Ureter (tissue), 1 donor: Measurements from ENCODE around the gene EED. TPM values are rescaled to one million over a fixed set of nuclear protein-coding genes. Genes with fewer than 3 reads are reported as not detected.

ENCODE experiments used
- DNase-seq: peaks from one replicate; pipeline ENCODE4 v3.0.0-alpha.2; 2020; ENCODE audit warnings: low spot score
- total RNA-seq: library from RNA; stranded (reverse); gene quantifications from one replicate; pipeline ENCODE4 v1.2.4, GENCODE V29; 2023
- donor health status: DM: yes; HTN: yes; CAD: no.

EED gene, protein sequence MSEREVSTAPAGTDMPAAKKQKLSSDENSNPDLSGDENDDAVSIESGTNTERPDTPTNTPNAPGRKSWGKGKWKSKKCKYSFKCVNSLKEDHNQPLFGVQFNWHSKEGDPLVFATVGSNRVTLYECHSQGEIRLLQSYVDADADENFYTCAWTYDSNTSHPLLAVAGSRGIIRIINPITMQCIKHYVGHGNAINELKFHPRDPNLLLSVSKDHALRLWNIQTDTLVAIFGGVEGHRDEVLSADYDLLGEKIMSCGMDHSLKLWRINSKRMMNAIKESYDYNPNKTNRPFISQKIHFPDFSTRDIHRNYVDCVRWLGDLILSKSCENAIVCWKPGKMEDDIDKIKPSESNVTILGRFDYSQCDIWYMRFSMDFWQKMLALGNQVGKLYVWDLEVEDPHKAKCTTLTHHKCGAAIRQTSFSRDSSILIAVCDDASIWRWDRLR
- 26.7 TPM for total RNA-seq

DNA sequence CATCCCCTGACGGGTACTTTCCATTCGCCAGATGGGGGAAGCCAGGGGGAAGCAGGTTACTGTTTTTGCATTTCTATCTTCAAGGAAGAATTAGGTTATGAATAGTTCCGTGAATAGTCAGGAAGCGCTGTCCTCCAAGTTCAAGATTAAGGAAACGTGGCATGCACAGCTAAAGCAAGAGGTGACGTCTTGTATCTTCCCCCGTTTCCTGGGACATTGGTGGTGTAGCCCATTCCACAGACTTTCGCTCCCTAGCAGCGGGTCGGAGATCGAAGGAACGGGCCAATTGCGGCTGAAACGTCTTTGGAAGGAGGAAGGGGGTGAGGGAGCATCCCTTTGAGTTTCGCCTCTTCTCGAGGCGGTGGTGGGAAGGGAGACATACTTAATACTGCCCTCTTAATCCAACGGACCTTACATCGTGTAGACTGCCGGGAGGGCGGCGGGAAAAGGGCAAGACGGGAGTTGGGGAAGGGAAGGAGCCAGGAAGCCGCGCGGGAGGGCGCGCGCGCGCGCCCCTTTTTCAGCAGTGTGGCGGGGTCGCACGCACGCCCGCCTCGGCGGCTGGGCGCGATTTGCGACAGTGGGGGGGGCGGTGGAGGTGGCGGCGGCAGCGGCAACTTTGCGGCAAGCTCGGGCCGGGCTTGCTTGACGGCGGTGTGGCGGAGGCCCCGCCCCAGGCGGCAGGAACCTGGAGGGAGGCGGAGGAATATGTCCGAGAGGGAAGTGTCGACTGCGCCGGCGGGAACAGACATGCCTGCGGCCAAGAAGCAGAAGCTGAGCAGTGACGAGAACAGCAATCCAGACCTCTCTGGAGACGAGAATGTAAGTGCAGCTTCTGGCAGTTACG, at the start of gene EED:
TSS of gene EED (plus strand) at position 232 of the 847 bp plus-strand sequence. CDS start at position 709, 477 bp downstream.
- peak; percentile 97 for DNase-seq

DNA sequence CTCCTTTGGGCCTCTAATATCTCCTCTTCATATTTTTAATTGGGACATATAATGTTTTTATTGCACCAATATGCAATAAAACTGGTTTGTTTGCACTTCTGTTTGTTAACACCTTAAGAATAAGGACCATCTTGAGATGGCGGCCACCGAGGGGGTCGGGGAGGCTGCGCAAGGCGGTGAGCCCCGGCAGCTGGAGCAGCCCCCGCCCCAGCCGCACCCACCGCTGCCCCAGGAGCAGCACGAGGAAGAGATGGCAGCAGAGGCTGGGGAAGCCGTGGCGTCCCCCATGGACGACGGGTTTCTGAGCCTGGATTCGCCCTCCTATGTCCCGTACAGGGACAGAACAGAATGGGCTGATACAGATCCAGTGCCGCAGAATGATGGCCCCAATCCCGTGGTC, 49.6 kb upstream of the EED start:
- DNase-seq = no peak

DNA sequence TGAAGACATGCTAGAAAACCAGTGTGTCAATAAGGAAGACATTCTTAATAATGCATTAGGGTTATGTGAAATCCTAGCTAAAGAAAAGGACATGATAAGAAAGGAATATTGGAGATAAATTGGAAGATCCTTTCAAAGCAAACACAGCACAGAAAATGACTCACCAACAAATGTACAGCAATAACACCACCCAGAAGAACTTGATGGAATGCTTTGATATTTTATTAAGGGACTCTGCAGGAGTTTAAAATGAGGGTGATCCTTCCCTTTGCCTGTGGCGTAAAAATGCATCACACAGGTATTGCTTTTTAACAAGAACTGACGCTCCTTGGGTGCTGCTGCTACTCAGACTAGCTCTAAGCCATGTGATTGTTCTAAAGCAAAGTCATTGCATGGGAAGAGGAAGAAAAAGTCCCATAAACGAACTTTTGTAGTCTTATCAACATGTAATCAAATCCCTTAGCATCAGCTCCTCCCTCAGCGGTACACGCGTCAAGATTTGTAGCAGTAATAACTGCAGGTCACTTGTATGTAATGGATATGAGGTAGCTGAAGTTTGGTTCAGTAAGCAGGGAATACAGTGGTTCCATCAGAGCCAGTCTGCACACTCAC, 48.4 kb upstream of the EED start:
- DNase-seq = no peak

DNA sequence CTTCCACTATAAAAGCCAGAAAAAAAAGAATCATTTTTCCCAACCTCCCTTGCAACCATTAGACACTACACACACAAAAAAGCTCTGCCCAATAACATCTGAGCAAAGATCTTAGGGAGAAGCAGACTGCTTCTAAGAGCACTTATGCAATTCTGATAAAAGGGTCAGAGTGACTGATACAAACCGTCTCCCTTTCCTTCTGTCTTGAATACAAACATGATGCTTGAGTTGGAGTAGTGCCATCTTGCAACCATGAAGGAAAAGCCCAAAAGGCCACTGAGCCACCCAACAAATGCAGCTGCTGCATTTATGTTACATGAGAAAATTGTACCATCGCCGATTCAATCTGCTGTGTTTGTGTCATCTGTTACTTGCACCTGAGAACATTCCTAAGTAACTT, 47.6 kb upstream of the EED start:
- DNase-seq = no peak

DNA sequence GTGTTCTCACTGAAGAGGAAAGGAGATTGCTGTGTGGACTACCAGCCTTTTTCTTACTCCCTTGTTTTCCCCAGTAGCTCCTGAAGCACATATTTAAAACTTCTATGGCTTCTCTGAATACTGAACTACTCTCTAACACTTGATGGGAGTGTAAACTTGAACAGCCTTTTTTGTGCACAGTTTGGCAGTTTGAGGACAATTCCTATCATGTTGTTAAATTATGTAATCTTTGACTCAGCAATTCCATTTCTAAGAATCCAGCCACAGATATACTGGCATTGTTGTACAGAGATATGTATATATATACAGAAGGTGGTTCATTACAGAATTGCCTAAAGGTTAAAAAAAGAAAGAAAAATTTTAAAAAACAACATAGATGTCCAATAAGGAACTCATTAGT, 47.1 kb upstream of the EED start:
- DNase-seq = no peak

DNA sequence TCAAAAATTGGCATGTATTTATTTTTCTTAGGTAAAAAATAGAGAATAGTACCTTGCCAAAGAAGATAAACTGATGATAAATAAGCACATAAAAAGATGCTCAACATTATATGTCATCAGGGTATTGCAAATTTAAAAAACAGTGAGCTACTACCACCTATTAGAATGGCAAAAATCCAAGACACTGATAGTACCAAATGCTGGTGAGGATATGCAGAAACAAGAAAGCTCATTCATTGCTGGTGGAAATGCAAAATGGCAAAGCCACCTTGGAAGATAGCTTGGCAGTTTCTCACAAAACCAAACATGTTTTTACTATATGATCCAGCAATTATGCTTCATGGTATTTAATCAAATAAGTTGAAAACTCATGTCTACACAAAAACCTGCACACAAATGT, 46.4 kb upstream of the EED start:
- DNase-seq = no peak

DNA sequence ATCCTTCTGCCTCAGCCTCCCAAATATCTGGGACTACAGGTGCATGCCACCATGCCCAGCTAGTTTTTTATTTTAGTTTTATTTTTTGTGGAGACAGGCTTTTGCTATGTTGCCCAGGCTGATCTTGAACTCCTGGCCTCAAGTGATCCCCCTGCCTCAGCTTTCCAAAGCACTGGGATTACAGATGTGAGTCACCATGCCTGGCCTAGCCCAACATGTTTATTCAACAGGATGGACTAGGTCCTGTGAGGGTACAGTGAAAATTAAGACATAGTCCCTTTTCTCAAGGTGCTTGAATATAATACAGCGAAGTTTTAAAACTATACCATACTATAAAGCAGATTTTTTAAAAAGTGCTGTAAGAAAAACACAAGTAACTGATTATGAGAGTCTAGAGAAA, 45.2 kb upstream of the EED start:
- no peak for DNase-seq

DNA sequence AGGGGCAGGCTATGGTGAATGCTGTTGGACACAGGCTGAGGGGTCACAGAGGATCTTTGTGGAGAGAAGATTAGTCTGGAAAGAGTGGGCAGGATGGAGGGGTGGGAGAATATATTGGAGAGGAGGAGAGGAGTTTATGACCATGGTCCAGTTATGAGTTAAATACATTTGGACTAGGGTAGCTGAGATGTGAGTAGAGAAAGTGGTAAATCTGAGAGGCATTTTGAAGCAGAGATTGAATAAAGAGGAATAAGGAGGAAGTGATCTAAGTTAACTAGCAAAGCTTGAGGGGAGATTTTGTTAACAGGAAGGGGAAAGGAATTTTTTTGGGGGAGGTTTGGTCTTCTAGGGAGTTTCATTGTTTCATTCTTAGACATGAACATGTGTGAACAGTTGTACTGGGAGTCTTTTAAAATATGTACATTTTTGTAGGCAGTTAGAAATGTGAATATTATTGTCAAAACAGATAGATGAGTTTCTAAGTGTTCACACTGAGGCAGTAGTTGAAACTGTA, 43.1 kb upstream of the EED start:
- DNase-seq = no peak

DNA sequence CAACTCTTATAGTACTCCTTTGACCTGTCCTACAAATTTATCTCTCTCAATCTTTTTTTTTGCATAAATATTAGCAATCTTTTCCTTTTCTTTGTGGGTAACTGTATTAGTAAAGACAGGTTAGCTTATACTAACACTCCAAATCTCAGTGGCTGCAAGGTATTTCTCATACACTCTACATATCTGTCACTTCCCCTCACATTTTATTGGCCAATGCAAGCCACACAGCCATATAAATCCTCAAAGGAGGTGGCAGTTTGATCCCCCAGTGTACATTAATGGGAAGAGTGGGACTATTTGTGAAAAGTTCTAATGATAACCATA, 42.6 kb upstream of the EED start:
- no peak for DNase-seq

DNA sequence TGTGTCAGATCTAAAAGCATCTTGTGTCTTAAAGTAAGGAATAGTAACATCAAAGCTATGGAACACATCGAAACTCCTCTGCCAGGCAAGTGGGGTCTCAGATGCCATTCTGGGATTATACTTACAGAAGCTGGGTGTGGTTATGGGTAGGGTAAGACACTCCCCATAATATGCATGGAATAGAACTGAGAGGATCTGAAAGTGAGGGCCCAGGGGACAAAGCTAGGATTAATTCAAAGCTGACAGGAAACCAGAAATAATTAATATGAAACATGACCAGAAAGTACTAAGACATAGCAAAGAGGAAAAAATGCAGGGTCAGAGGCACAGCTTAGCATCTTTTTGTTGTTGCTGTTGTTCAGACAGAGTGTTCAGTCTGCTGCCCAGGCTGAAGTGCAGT, 40.2 kb upstream of the EED start:
- DNase-seq = no peak

DNA sequence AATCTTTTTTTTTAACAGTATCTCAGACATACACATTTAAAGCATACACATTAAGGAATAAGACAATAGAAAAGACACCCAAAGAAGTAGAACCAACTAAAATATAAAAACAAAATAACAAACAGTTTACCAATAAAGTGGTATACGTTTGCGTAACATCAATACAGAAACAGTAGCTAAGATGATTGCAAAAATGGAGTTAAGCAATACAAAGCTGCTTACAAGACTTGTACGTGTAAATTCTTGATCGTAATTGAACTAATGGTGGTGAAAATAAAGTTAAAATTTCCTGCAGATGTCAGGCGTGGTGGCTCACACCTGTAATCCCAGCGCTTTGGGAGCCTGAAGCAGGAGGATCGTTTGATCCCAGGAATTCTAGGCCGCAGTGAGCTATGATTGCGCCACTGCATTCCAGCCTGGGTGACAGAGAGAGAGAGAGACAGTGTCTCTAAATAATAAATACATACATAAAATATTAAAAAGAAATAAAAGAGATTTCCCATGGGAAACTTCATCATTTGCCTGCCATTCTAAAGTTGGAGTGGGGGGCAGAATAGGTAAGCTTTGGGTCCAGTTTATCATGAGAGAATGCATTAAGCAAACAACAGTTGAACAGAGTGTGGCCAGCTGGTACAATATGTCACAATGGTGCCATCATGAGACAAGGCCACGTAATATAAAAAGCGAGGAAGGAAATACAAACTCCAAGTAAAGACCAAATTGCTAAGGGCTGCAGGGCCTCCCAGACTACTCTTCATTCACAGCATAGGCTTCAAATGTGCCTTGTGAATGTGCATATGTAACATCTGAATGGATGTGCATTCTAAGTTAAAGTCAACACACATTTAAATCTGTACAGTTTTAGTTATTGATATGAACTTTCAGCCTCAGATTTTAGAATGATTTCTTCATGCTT, 38.9 kb upstream of the EED start:
- DNase-seq = no peak

DNA sequence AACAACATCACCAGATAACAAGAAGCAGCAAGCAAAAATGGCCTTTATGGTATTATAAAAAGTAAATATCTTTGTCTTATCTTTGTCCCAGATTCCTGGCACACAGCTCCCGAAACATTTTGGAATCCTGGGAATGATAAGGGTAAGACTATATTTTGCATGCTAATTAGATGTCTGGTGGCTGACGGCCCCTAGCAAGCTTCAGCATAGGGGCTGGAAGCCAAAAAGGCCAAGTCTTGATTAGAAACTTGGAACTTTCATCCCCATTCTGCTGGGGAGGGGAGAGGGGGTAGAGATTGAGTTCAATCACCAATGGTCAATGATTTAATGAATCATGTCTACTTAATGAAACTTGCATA, 38.2 kb upstream of the EED start:
- no peak for DNase-seq

DNA sequence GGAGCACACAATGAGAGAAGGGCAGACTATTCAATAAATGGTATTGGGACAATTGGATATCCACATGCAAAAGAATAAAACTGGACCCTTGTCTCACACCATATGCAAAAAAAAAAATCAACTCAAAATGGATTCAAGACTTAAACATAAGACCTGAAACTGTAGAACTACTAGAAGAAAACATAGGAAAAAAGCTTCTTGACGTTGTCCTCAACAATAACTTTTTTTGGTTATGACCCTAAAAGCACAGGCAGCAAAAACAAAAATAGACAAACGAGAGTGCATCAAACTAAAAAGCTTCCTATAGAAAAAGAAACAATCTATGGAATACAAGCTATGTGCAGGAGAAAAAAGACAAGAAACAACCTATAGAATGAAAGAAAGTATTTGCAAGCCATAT, 37.1 kb upstream of the EED start:
- no peak for DNase-seq

DNA sequence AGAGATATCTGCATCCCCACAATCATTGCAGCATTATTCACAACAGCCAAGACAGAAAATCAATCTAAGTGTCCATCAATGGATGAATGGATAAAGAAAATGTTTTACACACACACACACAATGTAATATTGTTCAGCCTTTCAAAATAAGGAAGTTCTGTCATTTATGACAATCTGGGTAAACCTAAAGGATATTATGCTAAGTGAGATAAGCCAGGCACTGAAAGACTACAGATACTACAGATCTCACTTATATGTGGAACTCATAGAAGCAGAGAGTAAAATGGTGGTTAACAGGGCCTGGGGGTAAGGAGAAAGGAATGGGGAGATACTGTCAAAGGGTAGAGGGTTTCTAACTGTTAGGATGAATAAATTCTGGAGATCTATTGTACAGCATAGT, 36.0 kb upstream of the EED start:
- no peak for DNase-seq

DNA sequence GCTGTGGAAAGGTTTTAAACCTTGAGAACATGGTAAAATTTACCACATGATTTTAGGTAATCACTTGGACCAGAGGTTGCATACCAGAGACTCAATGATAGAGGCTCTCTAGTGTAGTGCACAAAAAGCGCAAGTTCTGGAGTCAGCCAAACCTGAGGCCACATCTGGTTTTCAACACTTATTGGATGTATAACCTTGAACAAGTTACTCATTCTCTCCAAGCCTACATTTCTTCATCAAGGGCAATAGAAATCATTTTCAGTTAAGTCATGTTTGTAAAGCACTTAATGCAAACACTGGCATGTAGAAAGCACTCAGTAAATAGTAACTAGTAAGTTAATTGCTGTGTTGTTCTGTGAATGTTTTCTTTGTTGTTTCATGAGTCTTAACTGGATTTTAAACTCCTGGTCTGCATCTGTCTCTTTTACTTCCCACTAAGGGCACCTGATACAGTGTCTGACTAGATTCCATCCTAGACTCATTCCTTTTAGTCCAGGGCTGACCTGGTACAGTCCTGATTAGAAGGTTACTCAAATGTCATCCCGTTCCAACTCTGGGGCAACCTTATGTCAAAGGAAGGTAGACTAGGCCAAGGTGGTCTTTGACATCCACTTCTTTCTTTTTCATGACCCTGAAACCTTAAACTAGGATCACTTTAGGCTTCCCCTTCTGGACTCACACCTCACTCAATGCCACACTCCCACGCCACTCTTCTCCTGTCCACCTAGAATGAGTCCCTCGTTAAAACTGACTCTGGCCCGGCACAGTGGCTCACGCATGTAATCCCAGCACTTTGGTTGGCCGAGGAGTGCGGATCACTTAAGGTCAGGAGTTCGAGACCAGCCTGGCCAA, 34.5 kb upstream of the EED start:
- DNase-seq = no peak

DNA sequence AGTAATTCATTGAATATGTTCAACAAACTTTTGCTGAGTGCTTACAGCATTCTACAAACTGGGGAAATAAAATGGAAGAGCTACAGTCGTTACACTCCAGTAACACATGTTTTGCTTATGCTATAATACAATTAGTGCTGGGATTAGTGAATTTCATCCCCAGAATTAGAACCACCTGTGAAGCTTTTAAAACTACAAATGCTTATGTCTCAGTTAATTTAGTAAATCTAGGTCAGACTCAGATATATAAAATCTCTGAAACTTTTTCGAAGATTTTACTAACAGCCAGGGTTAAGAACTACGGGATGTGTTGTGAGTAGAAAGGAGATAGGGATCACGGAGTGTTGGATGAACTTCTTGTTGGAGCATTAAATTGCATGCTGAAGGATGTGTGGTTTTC, 33.7 kb upstream of the EED start:
- DNase-seq = no peak

DNA sequence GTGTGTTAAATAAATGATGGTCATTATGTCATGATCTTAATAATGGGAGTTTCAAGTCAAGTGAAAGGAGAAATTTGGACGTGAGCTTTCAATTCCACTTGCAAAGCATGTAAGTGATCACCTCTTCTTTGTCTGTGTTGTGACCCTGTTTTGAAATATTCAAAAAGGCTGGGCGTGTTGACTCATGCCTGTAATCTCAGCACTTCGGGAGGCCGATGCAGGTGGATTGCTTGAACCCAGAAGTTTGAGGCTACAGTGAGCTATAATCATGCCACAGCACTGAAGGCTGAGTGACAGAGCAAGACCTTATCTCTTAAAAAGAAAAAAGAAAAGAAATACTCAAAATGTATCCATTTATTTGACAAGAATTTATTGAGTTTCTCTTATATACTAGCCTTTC, 32.9 kb upstream of the EED start:
- no peak for DNase-seq

DNA sequence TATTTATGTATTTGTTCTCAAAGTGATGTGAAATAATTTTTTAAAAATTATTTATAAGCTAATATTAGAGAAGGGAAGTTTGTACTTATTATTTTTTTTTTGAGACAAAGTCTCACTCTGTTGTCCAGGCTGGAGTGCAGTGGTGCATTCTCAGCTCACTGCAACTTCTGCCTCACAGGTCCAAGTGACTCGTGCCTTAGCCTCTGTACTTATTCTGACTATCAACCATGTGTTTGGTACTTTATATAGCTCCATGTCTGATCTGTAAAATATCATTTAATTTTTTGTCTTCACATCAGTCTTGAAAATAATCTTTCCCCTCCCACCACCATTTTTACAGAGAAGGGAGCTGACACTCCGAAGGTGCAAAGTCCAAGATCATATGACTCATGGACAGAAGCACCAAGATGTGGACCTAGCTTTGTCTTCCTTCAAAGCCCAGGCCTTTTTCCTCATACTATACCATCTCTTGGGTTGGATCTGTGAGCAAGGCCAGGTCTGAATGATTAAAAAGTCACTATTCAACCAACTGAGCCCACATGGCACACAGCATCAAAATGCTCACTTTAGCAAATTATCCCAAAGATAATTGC, 32.4 kb upstream of the EED start:
- DNase-seq = no peak

DNA sequence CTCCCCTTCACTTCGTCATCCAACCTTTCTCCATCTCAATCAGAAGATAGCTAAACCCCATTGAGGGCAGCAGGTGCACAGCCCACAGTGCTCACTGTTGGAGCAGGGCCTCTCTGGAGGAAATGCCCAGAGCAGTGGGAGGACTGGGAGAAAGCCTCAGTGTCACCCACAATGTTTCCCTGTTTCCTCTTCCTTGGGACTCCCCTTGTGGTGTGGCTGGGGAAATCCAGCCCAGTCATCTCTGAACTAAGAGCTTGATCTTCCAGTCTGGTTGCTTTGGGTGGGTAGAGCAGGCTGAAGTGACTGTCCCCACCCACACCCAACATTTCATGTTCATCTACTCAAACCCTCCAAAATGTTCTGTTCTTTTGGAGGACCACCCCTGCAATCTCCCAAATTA, 29.8 kb upstream of the EED start:
- DNase-seq = no peak
